Stimulated activated CD4-positive, alpha-beta T cell treated with anti-CD3 and anti-CD28 coated beads, Interleukin-4, amount 100 ng/mL, for 1 hour (primary cell): ENCODE results near the gene C4orf54.

Experiments used
- DNase-seq: peaks from one replicate; pipeline ENCODE4 v3.0.0-alpha.2; 2020

C4orf54 gene

GRCh38 chr4:99651811-99652485 is 5.7 kb downstream of the C4orf54 start:
- no peak for DNase-seq

DNA sequence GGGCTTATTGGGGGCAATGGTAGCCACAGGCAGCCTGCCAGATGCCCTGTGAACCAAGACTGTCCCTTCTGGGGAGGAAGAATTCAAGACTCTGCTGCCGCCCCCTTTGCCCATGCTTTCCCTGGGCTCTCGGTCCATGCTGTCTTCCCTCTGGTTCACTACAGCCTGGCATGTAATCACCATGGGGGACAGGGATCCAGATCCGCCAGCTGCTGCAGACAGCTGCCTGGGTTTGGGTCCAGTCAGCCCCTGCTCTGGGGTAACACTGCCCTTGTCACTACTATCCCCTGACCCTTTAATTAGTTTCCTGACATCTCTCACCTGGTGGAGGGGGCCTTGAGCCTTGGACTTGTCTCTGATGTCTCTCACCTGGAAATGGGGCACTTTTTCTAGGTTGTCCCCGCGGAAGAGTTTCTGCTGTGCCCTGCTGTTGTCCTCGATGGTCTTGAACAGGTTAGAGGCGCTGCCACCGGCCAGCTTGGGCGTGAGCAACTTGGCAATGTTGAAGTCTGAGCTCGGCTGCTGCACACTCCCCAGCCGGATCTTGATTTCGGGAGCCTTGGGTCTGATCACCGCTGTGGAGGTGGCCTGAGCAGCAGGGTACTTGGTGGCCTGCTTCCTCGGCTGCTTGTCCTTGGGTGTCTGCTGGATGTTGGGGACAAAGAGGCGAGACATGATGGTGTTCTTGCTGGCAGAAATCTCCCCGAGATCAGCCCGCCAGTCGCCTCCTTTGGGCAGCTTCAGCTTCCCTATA is 6.4 kb downstream of the C4orf54 start:
- DNase-seq = no peak

- no peak for DNase-seq
These were observed 7.8 kb downstream of the C4orf54 start for GRCh38 chr4:99649778-99650177.

GRCh38 chr4:99649208-99649607 is 8.4 kb downstream of the C4orf54 start:
- DNase-seq = no peak

DNA sequence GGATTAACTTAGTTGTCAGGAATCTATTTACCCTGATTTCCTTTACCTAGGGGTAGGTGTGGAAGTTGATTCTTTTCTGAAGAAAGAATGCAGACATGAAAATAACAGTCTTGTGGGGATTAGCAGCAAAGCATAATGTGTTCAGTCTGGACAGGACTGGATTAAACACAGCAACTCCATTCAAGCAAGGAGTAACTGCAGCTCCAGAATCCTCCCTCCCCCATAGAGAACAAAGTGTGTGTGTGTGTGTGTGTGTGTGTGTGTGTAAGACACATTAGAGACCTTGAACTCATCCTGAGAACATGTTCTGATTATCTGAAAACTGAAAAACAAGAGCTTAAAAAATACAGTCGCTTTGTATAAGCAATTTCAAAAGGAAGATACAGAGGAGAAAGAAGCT is 9.3 kb downstream of the C4orf54 start:
- DNase-seq = no peak

GRCh38 chr4:99647071-99647470 is 10.6 kb downstream of the C4orf54 start:
- DNase-seq = no peak

DNA sequence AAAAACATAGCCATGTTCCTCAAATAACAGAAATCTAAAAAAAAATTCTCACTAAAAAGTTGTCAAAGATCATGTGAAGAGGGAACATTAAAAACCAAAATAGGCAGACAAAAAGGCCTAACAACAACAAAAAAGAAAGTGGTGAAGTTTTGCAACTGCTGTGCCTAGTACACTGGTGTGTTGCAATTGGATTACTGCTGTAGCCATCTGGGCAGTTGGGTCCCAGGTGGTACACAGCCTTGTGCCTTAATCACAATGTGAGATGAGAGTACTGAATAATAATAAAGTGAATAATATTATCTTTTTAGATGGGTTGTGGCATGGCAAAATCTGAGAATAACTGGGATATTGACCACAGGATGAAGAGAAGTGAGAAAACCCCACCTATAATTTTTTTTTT is 12.0 kb downstream of the C4orf54 start:
- no peak for DNase-seq

DNA sequence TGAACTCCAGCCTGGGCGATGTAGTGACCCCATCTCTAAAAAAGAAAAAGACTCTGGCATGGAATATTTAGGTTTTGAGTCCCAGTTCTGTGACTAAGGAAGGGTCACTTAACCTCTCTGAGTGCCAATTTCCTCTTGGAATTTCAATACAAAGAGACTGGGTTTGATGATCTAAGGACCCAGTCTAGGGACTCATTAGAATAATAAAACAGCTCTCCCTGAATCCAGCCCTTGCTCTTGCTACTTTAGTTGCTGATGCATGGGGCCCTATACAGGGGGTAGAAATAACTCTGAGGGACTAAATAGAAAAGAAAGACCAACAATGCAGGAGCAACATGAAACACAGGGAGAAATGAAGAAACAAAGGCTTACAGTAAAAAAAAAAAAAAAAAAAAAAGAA is 12.6 kb downstream of the C4orf54 start:
- DNase-seq = no peak

DNA sequence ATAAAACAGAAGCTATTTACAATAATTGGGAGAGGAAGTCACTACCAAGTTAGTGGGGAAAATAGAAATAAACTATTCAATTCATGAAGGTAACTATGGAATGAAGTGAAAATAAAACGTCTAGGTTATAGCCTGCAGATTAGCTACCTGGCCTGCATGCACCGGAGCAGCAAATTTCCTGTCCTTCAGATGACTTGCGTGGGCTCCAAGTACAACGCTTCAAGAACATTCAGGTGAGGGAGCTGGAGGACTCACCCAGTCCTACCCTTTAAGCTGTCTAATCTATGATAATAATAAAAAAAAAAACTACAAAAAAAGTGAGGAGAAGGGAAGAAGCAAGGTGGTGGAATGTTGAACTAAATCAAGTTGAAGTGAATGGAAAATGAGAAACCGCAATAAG is 13.2 kb downstream of the C4orf54 start:
- DNase-seq = no peak

DNA sequence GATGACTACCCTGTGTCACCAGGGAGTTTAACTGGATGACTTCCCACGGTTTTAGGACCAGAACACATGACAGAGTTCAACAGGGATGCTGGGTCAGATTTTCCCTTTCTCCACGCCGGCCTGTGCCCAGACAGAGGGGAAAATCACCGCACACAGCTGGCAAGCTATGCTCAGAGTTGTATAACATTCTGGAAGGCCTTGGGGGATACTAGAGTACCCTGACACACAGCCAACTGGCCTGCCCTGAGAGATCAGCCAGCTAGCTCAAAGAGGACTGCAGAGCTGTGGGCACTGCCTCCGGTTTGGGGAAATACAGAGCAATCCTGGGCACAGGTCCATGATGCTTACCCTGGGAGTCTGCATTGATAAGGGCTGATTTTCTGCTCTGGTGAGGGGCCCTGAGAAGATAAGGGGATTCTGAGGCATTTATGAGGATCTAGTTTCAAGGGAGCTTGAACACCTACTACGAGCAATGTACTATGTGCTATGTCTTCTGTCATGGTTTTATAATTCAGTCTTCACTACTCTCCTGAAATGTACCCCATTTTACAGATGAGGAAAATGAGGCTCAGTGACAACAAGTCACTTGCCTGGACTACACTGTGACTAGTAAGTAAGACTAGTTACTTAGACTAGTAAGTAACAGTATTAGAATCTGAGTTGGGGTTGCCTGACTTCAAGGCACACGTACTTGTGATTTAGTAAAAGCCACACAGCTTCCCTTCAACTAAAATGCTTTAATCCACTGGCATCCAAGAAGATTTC is 14.7 kb downstream of the C4orf54 start:
- no peak for DNase-seq

- no peak for DNase-seq
These were observed 17.0 kb downstream of the C4orf54 start for GRCh38 chr4:99640676-99641075.

DNA sequence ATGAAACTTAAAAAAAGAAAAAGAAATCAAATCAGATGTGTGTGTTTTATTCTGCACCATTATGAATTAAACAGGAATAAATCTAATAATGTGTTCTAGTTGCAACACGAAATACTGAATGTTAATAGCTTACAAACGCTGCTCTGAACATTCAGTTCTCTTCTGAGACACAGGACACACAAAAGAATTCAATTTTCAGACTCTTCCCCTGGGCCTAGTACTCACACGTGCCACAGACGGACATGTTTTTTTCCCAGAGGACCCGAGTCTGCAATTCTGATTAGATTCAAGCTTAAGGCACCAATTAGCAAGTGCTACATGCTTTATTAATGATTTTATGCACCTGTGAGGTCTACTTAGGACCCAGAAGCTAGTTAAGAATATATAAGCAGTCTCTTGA is 20.5 kb downstream of the C4orf54 start:
- DNase-seq = no peak

GRCh38 chr4:99636422-99636821 is 21.2 kb downstream of the C4orf54 start:
- no peak for DNase-seq

DNA sequence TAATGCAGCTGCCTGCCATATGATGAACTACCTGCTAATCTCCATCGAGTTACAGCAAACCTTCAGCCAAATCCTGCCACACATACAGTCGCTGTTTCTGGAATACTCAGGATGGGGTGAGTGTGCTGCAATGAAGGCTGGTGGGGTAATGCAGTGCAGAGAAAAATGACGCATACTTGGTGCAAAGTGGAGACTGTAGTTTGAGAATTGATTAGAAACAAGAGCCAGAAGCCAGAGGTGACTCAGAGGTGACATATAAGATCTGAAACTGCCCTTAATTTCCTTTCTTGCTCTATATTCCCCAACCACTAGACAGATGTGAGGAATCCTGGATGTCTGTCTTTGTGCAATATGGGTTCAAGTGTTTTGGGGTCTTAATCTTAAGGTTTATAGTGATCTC is 22.0 kb downstream of the C4orf54 start:
- DNase-seq = no peak

DNA sequence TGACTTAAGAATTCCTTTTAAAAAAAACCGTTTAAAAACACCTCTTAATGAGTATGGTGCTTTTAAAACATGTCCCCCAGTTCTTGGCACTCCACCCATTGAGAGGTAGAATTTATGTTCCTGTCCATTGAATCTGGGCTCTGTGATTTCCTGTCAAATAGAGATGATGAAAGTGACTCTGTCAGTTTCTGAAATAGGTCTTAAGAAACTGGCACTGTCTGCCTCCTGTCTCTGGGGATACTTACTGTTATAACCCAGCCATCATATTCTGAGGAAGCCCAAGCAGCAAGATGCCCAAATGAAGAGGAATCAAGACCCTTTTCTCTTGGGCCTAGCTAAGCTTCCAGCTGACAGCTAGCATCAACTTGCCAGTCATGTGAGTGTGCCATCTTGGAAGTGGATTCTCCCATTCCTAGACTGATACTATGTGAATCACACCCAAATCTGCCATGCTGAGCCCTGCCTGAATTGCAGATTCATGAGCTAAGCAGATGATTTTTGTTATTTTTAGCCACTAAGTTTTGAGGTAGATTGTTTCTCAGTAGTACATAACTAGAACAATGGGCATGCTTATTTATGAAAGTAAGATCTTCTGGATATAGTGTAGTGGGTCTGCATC is 22.8 kb downstream of the C4orf54 start:
- DNase-seq = no peak

DNA sequence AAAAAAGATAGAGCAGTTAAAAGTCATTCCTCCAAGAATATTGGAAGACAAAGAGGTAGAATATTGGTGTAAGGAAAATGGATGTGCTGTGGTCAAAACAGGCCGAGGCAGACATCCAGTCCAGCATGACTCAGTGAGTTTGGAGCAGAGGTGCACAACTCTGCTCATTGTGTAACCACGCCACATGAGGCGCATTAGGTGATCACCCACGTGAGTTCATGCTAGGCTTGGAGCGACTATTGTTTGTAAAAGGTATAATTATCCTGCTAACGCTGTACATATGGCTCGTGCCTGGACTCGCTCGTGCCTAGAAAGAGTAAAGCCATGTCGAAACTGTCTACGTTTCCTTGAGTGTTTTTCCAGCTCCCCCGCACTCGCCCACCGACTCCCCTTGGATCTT is 23.9 kb downstream of the C4orf54 start:
- DNase-seq = no peak

GRCh38 chr4:99630857-99631360 is 26.7 kb downstream of the C4orf54 start:
- no peak for DNase-seq

DNA sequence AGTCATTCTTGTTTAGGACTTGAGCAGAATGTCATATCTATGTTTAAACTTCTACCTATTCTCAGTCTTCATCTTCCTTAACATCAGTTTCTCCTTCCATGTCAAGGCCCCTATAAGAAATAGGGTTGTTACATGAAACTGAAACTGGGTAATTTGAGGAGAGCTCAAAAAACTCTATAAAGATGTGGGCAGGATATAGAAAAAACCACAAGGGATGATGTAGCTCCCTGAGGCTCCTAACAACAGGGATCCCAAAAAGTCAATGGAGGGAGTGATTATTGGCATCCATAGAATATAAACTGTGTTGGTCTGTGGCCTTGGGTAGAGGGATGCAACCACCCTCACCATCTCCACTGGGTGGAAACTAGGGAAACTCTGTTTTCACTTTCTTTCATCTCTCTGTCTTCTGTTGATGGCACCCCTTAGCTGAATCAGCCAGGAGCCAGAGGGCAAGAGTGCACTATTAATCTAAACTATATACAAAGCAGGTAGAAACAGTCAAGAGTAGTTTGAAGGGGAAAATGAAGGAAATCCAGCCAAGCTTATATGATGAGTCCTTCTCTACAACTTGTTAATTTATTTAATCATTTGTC is 27.6 kb downstream of the C4orf54 start:
- DNase-seq = no peak

- DNase-seq = no peak
These were observed 29.6 kb downstream of the C4orf54 start for GRCh38 chr4:99628040-99628439.

DNA sequence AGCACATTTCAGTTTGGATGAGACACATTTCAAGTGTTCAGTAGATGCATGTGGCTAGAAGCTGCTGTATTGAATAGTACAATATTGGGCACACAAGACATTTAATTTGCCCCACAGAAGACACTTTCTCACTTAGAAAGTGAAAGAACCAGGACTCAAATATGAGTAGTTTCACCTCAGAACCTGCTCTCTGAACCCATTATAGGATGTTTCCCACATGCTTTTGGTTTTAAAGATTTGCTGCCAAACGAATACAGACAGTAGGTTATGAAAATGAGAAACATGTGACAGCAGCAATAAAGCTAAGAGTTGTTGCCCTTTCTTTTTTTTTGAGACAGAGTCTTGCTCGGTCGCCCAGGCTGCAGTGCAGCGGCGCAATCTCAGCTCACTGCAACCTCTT is 32.3 kb downstream of the C4orf54 start:
- no peak for DNase-seq

DNA sequence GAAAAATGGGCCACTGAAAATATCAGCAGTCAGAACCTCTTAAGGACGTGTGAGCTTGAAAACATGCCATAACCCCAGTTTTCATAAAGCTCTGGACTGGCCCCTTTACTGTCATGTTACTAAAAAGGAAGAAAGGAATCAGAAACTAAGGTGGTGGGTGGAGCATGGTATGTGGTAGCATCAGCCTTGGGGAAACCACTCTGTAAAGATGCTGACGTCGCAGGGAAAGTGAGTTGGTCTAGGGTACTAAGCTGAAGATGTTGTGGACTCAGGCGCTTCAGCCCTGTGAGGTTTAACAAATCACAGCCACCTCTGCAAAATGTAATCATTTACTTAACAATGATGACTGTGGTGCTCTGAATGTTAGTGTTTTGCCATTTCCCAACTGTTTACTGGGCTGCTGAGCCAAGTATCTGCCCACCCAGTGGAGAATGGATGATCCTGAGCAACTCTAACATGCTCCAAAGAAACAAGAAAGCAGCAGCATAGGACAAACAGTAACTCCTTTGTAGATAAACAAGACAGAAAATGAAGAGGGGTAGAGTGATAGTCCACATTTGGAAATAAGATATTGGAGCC is 33.4 kb downstream of the C4orf54 start:
- DNase-seq = no peak

GRCh38 chr4:99622341-99622740 is 35.3 kb downstream of the C4orf54 start:
- DNase-seq = no peak

- no peak for DNase-seq
These were observed 40.3 kb downstream of the C4orf54 start for GRCh38 chr4:99617374-99617773.
